ENCODE results near the gene CLTCL1.

The CLTCL1 gene

DNA sequence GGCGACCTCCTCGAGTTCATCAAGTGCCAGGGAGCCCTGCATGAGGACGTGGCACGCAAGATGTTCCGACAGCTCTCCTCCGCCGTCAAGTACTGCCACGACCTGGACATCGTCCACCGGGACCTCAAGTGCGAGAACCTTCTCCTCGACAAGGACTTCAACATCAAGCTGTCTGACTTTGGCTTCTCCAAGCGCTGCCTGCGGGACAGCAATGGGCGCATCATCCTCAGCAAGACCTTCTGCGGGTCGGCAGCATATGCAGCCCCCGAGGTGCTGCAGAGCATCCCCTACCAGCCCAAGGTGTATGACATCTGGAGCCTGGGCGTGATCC is 159.9 kb downstream of the CLTCL1 start:
- Mint-ChIP-seq H3K36me3 (ENCODE audit: low read depth) (peaks cover 53% of the 10 kb centered on the region), H3K4me1 (ENCODE audit: low read depth) (no peaks in the 10 kb centered on the region), H3K27me3 (no peaks in the 10 kb centered on the region), H3K4me3 (no peak overlapping the region), H3K27ac (no peak overlapping the region), H3K9me3 (no peaks in the 10 kb centered on the region)
- no peak for DNase-seq

DNA sequence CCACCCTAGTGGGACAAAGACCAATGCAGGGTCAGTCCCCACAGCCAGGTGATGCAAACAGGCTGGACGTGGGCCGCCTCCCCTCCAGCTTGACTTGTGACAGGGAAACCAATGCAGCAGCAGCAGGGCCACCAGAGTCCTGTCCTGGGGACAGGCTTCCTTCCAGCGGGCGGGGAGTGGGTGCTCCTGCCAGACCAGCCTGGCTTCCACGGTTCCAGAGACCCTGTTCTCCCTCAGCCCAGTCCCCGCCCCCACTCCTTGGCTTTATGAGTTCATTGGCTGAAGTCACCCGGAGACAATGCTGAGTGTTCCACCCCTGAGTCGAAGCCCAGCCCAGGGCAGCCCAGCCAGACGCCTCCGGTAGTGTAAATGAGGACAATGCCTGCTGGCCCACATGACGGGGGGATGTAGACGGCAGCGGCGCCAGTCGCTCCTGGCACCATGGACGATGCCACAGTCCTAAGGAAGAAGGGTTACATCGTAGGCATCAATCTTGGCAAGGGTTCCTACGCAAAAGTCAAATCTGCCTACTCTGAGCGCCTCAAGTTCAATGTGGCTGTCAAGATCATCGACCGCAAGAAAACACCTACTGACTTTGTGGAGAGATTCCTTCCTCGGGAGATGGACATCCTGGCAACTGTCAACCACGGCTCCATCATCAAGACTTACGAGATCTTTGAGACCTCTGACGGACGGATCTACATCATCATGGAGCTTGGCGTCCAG is 160.4 kb downstream of the CLTCL1 start, which contains the start of gene TSSK2:
Gene TSSK2 (plus strand): TSS at position 350 of the 726 bp plus-strand sequence. CDS start 92 bp downstream, at position 442.
- H3K36me3 Mint-ChIP-seq (ENCODE audit: low read depth): peaks cover 48% of the 10 kb centered on the region
- no peaks in the 10 kb centered on the region for H3K9me3 Mint-ChIP-seq
- no peak within 1 kb of the TSS for H3K4me3 Mint-ChIP-seq
- no peak for DNase-seq
- no peaks in the 10 kb centered on the region for H3K27me3 Mint-ChIP-seq
- H3K4me1 Mint-ChIP-seq (ENCODE audit: low read depth): no peaks in the 10 kb centered on the region
- H3K27ac Mint-ChIP-seq: no peak within 1 kb of the TSS

DNA sequence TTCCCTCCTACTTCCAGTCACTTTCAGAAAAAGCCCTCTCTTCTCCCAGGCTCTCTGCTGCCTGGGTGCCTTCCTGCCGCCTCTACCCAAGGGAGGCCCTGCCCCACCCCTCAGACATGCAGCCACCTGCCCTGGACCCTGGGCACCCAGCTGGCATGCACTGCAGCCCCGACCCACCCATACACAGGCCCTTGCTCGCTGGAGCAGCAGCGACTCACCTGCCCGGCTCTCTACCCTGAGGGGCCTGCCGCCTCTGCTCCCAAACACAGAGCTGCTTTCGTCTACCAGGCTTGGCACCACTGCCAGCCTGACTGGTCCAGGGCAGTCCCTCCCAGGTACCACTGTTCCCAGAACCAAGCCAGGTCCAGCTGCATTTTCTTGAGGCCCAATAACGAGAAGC is 161.6 kb downstream of the CLTCL1 start:
- H3K4me3 Mint-ChIP-seq: no peak overlapping the region
- no peak overlapping the region for H3K27ac Mint-ChIP-seq
- no peaks in the 10 kb centered on the region for H3K9me3 Mint-ChIP-seq
- H3K27me3 Mint-ChIP-seq: no peaks in the 10 kb centered on the region
- peaks cover 39% of the 10 kb centered on the region for H3K36me3 Mint-ChIP-seq (ENCODE audit: low read depth)
- no peaks in the 10 kb centered on the region for H3K4me1 Mint-ChIP-seq (ENCODE audit: low read depth)
- no peak for DNase-seq
